HUES48 (cell line): ENCODE data around the gene CIRBP.

Experiments used
- H3K27ac ChIP-seq: one replicate; pipeline ENCODE4 v1.7.0; 2013; ENCODE audit warnings: low read depth, low read length, inconsistent platforms
- H3K27me3 ChIP-seq: 2 replicates; pipeline ENCODE4 v1.6.1; 2013; ENCODE audit warnings: mild to moderate bottlenecking, low read length; ENCODE audit not compliant: control insufficient read depth, insufficient read depth
- H3K36me3 ChIP-seq: 2 replicates; pipeline ENCODE4 v1.6.1; 2013; ENCODE audit warnings: low read length; ENCODE audit not compliant: control insufficient read depth, insufficient read depth
- H3K4me1 ChIP-seq: 2 replicates; pipeline ENCODE4 v1.6.1; 2013; ENCODE audit warnings: mild to moderate bottlenecking, low read length; ENCODE audit not compliant: control insufficient read depth, insufficient read depth
- H3K4me3 ChIP-seq: 2 replicates; pipeline ENCODE4 v1.5.1; 2013; ENCODE audit warnings: mild to moderate bottlenecking, low read depth, low read length
- H3K9ac ChIP-seq: 2 replicates; pipeline ENCODE4 v1.6.1; 2013; ENCODE audit warnings: mild to moderate bottlenecking, low read depth, low read length, moderate library complexity
- H3K9me3 ChIP-seq: 2 replicates; pipeline ENCODE4 v1.6.1; 2013; ENCODE audit warnings: low read length; ENCODE audit not compliant: control insufficient read depth, insufficient read depth

The CIRBP gene

GRCh38 chr19:1272423-1273262 is 3.5 kb downstream of the CIRBP start:
- Histone ChIP-seq H3K36me3 (peaks cover 51% of the 10 kb centered on the region), H3K27me3 (peaks cover 4% of the 10 kb centered on the region; the same call in 1 of the 2 replicates), H3K27ac (peak overlapping the region; percentile 4), H3K9ac (no peak overlapping the region), H3K4me3 (no peak overlapping the region), H3K4me1 (peaks cover 10% of the 10 kb centered on the region), H3K9me3 (no peaks in the 10 kb centered on the region)

DNA sequence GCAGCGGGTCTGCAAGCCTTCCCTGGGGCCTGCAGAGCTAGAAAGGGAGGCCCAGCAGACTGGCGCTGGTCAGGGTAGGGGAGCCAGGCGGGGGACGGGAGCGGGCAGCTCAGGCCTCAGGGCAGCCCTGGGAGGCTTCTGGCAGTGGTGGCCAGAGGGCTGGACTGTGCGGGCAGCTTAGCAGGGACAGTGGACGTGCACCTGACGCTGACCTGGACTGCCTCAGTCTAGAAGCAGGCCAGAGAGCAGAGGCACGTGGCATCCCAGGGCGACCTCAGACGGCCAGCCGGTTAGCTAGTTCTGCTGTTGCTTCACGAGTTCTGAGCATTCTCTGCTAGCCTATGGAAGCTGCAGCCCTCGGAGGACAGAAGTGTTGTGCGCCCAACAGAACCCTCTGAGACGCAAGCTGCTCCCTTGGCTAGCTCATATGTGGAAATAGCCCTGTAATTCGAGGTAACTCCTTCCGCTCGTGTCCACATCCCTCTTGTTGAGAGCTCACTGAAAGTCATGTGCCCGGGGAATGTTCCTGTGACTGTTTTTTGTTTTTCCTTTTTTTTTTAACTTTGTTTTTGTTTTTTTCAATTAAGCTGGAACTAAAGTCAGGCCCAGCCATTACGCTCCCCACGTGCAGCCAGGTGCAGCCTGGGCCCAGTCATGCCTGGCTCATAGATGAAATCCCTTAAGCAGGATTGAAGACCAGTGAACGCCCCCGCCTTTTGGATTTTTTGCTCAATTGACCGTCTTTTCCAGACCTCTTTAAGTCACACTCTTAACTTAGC is 4.3 kb downstream of the CIRBP start:
- H3K9me3 ChIP-seq: no peaks in the 10 kb centered on the region
- H3K4me1 ChIP-seq: peaks cover 8% of the 10 kb centered on the region
- no peaks in the 10 kb centered on the region for H3K27me3 ChIP-seq
- no peak overlapping the region for H3K4me3 ChIP-seq
- peak overlapping the region; percentile 100 for H3K27ac ChIP-seq
- peaks cover 51% of the 10 kb centered on the region for H3K36me3 ChIP-seq
- H3K9ac ChIP-seq: no peak overlapping the region

DNA sequence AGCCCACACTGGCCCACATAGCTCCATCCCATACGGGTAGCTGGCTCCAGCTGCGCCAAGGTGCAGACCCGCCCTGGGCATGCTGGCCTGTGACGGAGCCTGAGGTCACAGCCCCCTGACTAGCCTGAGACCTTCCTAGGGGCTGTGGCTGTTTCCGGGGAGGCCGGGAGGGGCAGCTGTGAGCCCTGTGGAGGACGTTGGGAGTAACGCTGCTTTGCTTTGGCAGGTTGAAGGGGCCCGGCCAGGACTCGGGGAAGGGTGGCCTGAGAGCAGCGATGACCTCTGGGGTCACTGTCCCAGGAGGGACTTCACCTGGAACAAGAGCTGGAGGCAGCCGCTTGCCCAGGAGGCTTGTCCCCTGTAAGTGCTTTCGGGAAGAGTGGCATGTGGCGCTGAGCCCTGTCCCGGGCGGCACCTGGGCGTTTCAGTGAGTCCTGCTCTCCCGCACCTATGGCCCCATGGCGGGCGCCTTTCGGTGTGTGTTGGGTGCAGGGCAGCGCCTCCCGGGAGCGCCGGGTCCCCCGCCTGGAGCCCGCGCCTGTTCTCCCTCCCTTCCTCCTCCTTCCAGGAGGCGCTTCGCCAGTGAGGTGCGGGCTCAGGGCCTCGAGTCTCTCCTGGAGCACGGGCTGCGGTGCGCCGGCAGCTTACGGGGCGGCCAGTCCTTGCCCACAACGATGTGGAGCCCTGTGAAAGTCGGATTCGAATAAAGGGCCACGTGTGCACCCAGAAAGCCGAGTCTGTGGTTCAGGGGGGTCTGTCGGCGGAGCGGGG is 5.1 kb downstream of the CIRBP start:
- Histone ChIP-seq H3K4me3 (peak overlapping the region; percentile 92), H3K9ac (peak overlapping the region; percentile 98; the same call in 1 of the 2 replicates), H3K9me3 (no peaks in the 10 kb centered on the region)

DNA sequence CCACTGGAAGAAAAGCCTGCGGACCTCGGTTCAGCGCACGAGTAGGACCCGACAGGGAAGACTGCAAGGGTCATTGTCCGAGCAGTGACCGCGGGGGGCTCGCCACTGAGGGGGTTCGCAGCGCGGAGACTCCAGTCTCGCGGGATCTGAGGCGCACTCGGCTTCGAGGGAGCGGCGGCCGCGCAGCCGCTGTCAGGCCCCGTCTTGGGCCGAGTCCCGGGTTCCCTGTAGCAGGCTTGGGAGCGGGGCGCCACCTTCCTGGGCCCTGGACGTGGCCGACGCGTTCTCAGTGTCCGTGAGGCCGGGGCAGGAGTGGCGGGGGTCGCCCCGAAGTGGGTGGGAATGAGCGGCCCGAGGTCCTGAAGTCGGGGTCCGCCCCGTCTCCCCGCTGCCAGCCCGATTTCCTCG is 5.7 kb downstream of the CIRBP start:
- H3K36me3 ChIP-seq: peaks cover 62% of the 10 kb centered on the region
- H3K4me3 ChIP-seq: peak overlapping the region; percentile 92

More for the DNA sequence above, 5.1 kb downstream of the CIRBP start:
- no peaks in the 10 kb centered on the region for H3K27me3 ChIP-seq
- H3K36me3 ChIP-seq: peaks cover 58% of the 10 kb centered on the region
- H3K27ac ChIP-seq: peak overlapping the region; percentile 100
- H3K4me1 ChIP-seq: peaks cover 4% of the 10 kb centered on the region; the same call in 1 of the 2 replicates

DNA sequence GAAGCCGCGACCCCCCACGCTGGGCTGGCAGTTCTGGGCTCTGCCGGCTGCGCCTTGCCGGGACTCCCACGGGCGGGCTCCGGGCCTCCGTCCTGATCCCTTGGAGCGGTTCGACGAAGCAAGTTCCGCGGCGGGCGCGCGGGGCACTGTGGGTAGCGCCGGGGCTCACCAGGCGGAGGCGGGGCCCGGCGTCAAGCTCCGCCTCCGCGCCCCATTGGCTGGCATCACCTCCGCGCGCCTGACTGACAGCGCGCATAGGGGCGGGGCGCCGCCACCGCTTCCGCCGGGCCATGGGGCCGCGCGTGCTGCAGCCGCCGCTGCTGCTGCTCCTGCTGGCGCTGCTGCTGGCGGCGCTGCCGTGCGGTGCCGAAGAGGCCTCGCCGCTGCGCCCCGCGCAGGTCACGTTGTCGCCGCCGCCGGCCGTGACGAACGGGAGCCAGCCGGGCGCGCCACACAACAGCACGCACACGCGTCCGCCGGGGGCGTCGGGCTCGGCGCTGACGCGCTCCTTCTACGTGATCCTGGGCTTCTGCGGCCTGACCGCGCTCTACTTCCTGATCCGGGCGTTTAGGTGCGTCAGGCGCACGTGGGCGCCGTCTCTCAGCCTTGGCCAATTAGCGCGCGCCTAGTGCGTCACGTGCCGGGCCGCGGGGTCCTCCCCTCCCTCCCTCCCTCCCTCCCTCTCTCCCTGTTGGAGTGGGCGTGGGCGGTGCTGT is 6.3 kb downstream of the CIRBP start, which contains the start of gene FAM174C:
TSS of gene FAM174C (plus strand) at position 271 of the 716 bp plus-strand sequence. CDS start at position 291, 20 bp downstream.
- Histone ChIP-seq H3K4me3 (peak within 1 kb of the TSS; percentile 92), H3K27me3 (no peaks in the 10 kb centered on the region), H3K9ac (peak within 1 kb of the TSS; percentile 98), H3K4me1 (peaks cover 4% of the 10 kb centered on the region; the same call in 1 of the 2 replicates), H3K9me3 (no peaks in the 10 kb centered on the region), H3K27ac (peak within 1 kb of the TSS; percentile 100), H3K36me3 (peaks cover 62% of the 10 kb centered on the region)

More for the DNA sequence above, 5.7 kb downstream of the CIRBP start:
- Histone ChIP-seq H3K9me3 (no peaks in the 10 kb centered on the region), H3K27me3 (no peaks in the 10 kb centered on the region), H3K9ac (peak overlapping the region; percentile 98), H3K27ac (peak overlapping the region; percentile 100), H3K4me1 (peaks cover 4% of the 10 kb centered on the region; the same call in 1 of the 2 replicates)

DNA sequence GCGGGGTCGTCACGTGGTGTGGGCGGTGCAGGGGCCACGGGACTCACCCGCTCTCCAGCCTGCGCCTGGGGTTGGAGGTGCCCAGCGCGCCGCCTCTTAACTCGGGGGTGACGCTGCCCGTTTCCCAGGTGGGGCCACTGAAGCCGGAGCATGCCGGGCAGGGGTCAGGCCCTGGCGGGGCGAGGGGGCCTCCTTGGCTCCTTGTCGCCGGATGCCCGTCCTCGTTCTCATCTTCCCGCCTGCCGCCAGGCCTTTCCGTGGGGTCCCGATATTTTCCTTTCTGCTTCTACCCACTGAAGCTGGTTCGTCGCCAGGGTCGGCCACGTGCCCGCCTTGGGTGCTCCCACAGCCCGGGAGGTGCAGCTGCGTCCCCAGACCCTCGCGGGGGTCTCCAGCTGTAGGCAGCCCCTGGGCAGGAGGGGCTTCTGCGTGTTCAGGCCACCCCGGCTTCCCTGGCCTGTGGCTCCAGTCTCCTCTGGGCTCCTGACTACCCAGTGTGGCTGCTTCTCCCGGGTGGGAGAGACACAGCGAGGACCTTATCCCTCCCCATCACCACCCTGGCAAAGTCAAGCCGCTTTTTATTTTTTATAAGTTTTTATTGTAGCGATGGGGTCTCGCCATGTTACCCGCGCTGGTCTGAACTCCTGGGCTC is 7.0 kb downstream of the CIRBP start:
- H3K4me1 ChIP-seq: peaks cover 4% of the 10 kb centered on the region; the same call in 1 of the 2 replicates

DNA sequence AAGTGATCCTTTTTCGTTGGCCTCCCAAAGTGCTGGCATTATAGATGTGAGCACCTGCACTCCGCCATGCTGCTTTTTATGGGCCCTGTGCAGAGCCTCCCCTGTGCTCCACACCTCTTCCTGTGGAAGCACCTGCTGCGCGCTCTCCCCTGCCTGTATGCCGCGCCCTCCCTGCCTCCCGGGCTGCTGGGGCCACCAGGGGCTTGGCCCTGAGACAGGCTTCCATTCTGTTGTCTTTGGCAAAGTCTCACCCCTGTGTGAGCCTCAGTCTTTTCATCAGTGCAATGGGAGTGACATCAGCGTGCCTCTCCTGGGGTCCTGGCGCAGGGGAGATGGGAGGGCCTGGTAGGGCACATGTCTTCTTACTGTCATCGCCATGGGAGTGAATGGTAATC is 7.5 kb downstream of the CIRBP start:
- peaks cover 4% of the 10 kb centered on the region; the same call in 1 of the 2 replicates for H3K4me1 ChIP-seq
- H3K36me3 ChIP-seq: peaks cover 50% of the 10 kb centered on the region
- H3K27ac ChIP-seq: no peak overlapping the region

More for the DNA sequence above, 7.0 kb downstream of the CIRBP start:
- Histone ChIP-seq H3K27me3 (no peaks in the 10 kb centered on the region), H3K9me3 (no peaks in the 10 kb centered on the region), H3K27ac (peak overlapping the region; percentile 100), H3K36me3 (peaks cover 55% of the 10 kb centered on the region), H3K9ac (peak overlapping the region; percentile 76), H3K4me3 (peak overlapping the region; percentile 92)

DNA sequence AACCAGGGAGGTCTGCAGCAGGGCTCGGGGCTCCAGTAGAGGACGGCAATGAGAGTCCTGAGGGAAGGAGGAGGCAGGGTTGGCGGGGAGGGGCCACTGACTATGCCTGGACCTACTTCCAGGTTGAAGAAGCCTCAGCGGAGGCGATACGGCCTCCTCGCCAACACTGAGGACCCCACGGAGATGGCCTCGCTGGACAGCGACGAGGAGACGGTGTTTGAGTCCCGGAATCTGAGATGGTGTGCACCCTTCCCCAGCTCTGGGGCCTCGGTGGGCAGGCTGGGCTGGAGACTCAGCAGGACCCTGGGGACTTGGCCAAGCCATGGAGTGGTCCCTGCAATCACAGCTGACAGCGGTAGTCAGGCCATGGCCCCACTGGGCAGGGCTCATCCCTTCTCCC is 7.9 kb downstream of the CIRBP start:
- Histone ChIP-seq H3K27me3 (no peaks in the 10 kb centered on the region), H3K27ac (no peak overlapping the region), H3K4me3 (no peak overlapping the region), H3K4me1 (peaks cover 4% of the 10 kb centered on the region; the same call in 1 of the 2 replicates), H3K36me3 (peaks cover 46% of the 10 kb centered on the region), H3K9me3 (no peaks in the 10 kb centered on the region), H3K9ac (no peak overlapping the region)

More for the DNA sequence above, 7.5 kb downstream of the CIRBP start:
- Histone ChIP-seq H3K4me3 (peak overlapping the region; percentile 92), H3K9ac (0 out of 2 replicates have a peak overlapping the region, but pooled peaks have one; percentile 76), H3K9me3 (no peaks in the 10 kb centered on the region), H3K27me3 (no peaks in the 10 kb centered on the region)

DNA sequence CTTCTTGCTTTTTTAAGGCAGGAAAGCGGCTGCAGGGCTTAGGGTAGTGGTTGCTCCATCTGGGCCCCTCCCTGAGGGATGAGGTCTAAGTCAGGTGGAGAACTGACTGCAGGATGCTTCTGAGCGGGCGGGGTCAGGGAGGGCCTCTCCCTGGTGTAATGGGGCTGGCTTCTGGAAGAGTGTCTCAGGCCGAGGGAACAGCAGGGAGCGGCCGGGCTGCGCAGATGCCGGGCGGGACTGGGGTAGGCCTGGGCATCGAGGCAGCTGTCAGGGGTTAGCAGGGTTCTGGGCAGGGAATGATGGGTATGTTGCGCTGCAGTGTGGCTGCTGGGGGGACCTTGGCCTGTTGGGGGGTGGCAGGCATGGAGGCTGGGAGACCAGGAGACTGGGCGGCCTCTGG is 8.9 kb downstream of the CIRBP start:
- H3K4me3 ChIP-seq: no peak overlapping the region
- peaks cover 35% of the 10 kb centered on the region for H3K36me3 ChIP-seq
- no peaks in the 10 kb centered on the region for H3K27me3 ChIP-seq
- peaks cover 4% of the 10 kb centered on the region; the same call in 1 of the 2 replicates for H3K4me1 ChIP-seq
- H3K9ac ChIP-seq: no peak overlapping the region
- no peak overlapping the region for H3K27ac ChIP-seq
- no peaks in the 10 kb centered on the region for H3K9me3 ChIP-seq
